HFFc6 (cell line): ENCODE results near the gene CIB1. TPM values are rescaled to one million over a fixed set of nuclear protein-coding genes. Genes with fewer than 3 reads are reported as not detected.

Source experiments
- DNase-seq: peaks from one replicate; pipeline ENCODE4 v3.0.0-alpha.2; 2018
- H3K27ac Mint-ChIP-seq: 2 replicates; pipeline ENCODE4 v1.8.0; 2020; ENCODE audit warnings: mild to moderate bottlenecking, mixed read lengths
- H3K27me3 Mint-ChIP-seq: 2 replicates; pipeline ENCODE4 v1.8.0; 2021; ENCODE audit warnings: mild to moderate bottlenecking, moderate library complexity, mixed read lengths; ENCODE audit not compliant: insufficient read depth
- H3K36me3 Mint-ChIP-seq: 2 replicates; pipeline ENCODE4 v1.8.0; 2021; ENCODE audit warnings: low read depth, mixed read lengths
- H3K4me1 Mint-ChIP-seq: 2 replicates; pipeline ENCODE4 v1.8.0; 2020; ENCODE audit warnings: low read depth, mixed read lengths
- H3K4me3 Mint-ChIP-seq: 2 replicates; pipeline ENCODE4 v1.8.0; 2020; ENCODE audit warnings: mild to moderate bottlenecking, moderate library complexity, mixed read lengths
- H3K9me3 Mint-ChIP-seq: 2 replicates; pipeline ENCODE4 v1.8.0; 2020; ENCODE audit warnings: mild to moderate bottlenecking, mixed read lengths
- CTCF ChIP-seq: fragments of 200-600 bp; sonication (generic); IDR thresholded peaks from 2 replicates; pipeline ENCODE4 v1.5.0; 2021; ENCODE audit warnings: antibody characterized with exemption, mild to moderate bottlenecking
- total RNA-seq, 6 experiments: library from RNA; stranded (reverse); fragmentation: NEBNext Ultra II Directional; extraction: Animal tissue kit (Norgen Biotek cat#: 25700); gene quantifications; 2 replicates in 1 of 6; 3 replicates in 5 of 6; pipeline ENCODE4 v1.2.3, GENCODE V29; 2021

CIB1 gene
- total RNA-seq, 6 experiments from 2014 or later = 73.5 to 82.2 (median 76.9) TPM

GRCh38 chr15:90184119-90184785 lies 49.5 kb downstream of the CIB1 start:
- Mint-ChIP-seq H3K27ac (peak overlapping the region; percentile 51), H3K9me3 (no peaks in the 10 kb centered on the region), H3K36me3 (no peaks in the 10 kb centered on the region), H3K4me3 (peak overlapping the region; percentile 87), H3K27me3 (peaks cover 11% of the 10 kb centered on the region), H3K4me1 (peaks cover 14% of the 10 kb centered on the region)
- no peak; the same call in 1 of the 2 replicates for TF ChIP-seq CTCF
- peak; percentile 8 for DNase-seq

- H3K9me3 Mint-ChIP-seq = no peaks in the 10 kb centered on the region
- H3K4me3 Mint-ChIP-seq = no peak overlapping the region
- no peak for TF ChIP-seq CTCF
- H3K36me3 Mint-ChIP-seq = no peaks in the 10 kb centered on the region
- H3K4me1 Mint-ChIP-seq = peaks cover 14% of the 10 kb centered on the region
- peaks cover 20% of the 10 kb centered on the region for H3K27me3 Mint-ChIP-seq
- no peak for DNase-seq
- no peak overlapping the region for H3K27ac Mint-ChIP-seq
These were observed 52.0 kb downstream of the CIB1 start for GRCh38 chr15:90181776-90182175.

Other genes starting within 250 kb of the CIB1 start
- gene ZNF710, start 232.6 kb downstream of the CIB1 start, total RNA-seq = 10 to 100 TPM; 17.6 to 23.3 (median 20.3) TPM
- 10 to 100 TPM; 26.3 to 32.4 (median 28.9) TPM for gene IDH2, start 131.5 kb downstream of the CIB1 start, total RNA-seq
- 1 to 10 TPM; 5.6 to 7.7 (median 7.2) TPM for gene SEMA4B, start 32.6 kb downstream of the CIB1 start, total RNA-seq
- 1 to 10 TPM; 4.5 to 6.3 (median 5.2) TPM for gene GDPGP1, start 268 bp upstream of the CIB1 start, total RNA-seq
- gene TTLL13, start 15.6 kb upstream of the CIB1 start, total RNA-seq = under 1 TPM in 2 of 6 experiments, not detected in 4; 0.07 to 0.14 TPM
- 100 to 1,000 TPM in 1 of 6 experiments, 10 to 100 TPM in 5; 81.3 to 105 (median 83.2) TPM for gene NGRN, start 31.7 kb upstream of the CIB1 start, total RNA-seq
- gene ZNF774, start 118.3 kb upstream of the CIB1 start, total RNA-seq = 1 to 10 TPM; 1.3 to 2.3 (median 2.1) TPM
- 100 to 1,000 TPM; 172 to 201 (median 185) TPM for gene IQGAP1, start 154.3 kb upstream of the CIB1 start, total RNA-seq